Epithelial cell of prostate (primary cell): ENCODE results near the gene FOXA2.
"Not testable (repeated sequence)": the region's sequence is repeated elsewhere in the genome, so short reads cannot be mapped to it uniquely, and the experiment has no call there.

Source experiments
- DNase-seq: peaks from one replicate; pipeline ENCODE4 v3.0.0-alpha.2; 2011; ENCODE audit warnings: low read depth, low spot score
- H3K27ac ChIP-seq: fragments of 450-650 bp; 2 replicates; pipeline ENCODE4 v1.5.1; 2017; ENCODE audit warnings: mild to moderate bottlenecking

Gene FOXA2

DNA sequence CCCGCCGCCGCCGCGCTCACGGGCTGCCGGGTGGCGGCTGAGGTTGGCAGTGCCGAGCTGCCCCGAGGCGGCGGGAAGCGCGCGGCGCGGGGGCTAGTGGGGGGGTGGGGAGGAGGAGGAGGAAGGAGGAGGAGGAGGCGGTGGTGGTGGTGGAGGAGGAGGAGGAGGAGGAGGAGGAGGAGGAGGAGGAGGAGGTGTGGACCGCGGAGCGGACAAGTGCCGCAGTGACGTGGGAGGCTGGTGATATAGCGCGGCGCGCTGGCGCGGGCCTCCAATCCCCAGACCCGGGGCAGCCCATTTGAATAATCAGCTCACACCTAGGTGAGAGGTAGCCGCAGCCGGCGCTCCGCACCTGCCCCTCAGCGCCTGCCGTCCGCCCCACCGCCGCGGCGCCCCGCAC is at the start of gene FOXA2:
TSS of gene FOXA2 (minus strand) at position 51 of the 400 bp plus-strand sequence. CDS start 294 bp downstream, outside the sequence.
- DNase-seq = no peak
- peak within 1 kb of the TSS; percentile 64 for H3K27ac ChIP-seq

DNA sequence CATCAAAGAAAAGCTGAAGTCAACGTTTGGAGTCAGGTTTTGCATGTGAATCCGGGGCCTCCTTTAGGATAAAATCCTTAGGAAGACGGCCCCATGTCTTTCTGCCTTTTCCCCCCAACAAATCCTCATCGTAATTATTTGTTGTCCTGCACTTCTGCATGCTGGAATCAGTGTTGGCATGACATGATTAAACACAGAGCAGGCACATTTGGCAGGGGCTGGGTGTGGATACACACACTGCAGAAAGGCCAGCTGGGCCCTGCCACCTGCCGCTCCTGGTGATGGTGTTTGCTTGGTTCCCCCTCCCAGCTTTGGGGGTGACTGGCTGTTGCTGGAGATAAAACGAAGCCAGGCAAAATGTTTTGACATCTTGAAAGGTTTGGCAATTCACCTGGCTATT is 46.3 kb upstream of the FOXA2 start:
- no peak for DNase-seq
- no peak overlapping the region for H3K27ac ChIP-seq

DNA sequence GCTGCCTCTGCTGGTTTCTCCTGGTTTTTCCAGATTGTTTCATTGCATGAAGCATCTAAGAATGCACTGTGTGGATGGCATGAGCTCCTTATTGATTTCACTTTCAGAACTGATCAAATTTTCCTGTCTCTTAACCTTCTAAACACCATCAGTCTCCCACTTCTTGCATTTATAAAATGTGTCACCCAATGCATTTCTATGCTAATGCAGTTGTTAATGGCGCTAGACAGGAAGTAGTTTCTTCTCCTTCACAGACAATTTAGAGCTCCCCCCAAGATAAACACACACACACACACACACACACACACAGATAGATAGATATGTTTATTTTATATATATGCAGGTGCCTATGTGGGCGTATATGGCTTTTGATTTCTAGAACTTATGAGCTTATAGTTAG is 45.6 kb upstream of the FOXA2 start:
- DNase-seq = no peak
- H3K27ac ChIP-seq = no peak overlapping the region

DNA sequence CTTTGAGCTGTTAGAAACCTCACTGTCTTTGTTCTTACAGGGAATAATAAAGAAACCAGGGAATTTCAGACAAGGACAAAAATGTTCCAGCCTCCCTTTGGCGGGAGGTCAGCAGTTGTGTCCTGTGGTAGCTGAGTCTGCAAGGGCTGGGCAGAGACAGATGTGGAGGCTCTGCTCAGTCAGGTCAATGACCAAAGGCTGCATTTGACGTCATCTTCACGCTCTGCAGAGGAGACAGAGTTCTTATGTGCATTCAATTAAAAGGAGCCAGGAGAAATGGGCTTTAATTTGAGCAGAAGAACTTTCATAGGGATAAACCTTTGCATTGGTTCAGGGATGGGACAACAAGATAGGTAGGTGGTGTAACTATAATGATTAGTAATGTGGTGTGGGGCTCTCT is 45.1 kb upstream of the FOXA2 start:
- DNase-seq = no peak
- H3K27ac ChIP-seq = no peak overlapping the region

DNA sequence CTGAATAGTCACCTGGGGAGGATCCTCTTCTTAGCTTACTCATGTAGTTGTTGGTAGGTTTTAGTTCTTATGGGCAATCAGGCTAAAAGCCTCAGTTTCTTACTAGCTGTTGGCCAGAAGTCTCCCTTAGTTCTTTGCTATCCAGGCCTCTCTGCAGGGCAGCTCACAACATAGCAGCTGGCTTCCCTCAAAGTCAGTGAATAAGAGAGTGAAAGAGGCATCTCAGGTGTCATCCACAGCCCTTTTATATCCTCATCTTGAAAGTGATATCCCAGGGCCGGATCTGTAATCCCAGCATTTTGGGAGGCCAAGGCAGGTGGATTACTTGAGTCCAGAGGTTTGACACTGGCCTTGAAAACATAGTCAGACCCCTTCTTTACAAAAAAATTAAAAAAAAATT is 42.1 kb upstream of the FOXA2 start:
- no peak for DNase-seq
- no peak overlapping the region for H3K27ac ChIP-seq

DNA sequence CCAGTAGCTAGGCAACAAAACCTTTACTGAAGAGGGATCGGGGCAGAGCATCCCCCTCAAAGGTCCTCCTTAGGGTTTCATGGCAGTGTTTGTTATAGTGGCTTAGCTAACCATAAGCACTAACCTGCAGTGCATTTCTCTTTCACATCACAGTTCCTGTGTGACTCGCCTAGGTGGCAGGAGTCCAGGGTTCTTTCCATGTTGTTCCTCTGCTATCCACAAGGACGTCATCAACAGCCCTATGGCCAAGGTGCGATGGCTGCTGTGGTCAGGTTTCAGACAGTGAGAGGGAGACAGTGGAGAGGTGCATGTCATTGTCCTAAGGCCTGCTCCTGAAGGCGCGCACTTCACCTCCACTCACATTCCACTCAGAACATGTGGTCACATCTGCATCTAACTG is 38.8 kb upstream of the FOXA2 start:
- H3K27ac ChIP-seq = no peak overlapping the region
- DNase-seq = no peak

DNA sequence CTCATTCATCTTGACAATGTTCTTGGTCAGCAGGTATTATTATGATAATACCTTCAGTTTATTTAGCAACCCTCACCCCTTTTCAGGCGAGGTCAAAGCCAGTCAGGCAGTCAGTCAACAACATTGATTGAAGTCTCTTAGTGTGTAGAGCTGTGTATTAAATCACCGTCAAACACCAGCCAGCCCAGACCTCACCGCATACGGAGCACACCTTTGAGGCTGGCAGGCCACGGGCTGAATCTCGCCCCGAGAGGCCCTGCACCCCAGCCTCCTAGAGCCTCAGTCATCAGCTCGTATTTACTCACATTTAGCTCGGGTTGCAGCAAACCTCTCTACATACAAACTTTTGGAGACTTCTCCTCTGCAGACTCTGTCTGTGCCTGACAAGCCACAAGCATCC is 36.0 kb upstream of the FOXA2 start:
- DNase-seq = no peak
- no peak overlapping the region for H3K27ac ChIP-seq

DNA sequence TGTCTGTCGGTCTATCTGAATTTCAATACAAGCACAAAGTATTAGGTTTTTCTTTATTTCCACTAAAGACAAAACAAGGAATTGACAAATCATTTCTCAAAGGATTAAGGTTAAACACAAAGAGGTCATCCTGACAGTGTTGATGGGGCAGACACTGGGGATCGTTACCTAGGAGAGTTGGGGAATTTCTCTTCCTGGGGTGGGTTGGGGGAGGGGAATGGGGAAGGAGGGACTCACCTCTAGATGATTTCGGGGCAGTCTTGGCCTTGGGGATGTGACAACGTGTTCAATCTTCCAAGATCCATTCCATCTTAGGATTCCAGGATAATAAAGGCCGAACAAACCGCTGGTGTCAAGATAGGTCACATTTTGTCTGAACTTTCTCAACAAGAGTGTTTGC is 35.4 kb upstream of the FOXA2 start:
- no peak for DNase-seq
- H3K27ac ChIP-seq = no peak overlapping the region

DNA sequence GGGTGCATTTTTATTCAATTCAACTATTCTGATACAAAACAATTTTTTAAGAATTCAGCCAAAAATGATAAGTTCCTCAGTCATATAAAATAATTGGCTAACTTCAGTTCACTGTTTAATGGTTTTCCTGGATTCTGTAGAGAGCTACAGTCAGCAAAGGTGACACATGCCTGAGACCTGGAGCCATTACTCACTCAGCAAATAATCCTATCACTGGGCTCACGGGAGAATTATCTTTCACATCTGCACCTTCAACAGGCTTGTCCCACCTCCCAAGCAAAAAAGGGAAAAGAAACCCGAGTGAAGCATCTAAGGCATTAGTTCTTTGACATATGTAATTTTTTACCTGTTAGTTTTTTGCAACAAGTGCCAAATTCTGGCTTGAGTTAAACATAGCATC is 34.9 kb upstream of the FOXA2 start:
- no peak for DNase-seq
- H3K27ac ChIP-seq = no peak overlapping the region

DNA sequence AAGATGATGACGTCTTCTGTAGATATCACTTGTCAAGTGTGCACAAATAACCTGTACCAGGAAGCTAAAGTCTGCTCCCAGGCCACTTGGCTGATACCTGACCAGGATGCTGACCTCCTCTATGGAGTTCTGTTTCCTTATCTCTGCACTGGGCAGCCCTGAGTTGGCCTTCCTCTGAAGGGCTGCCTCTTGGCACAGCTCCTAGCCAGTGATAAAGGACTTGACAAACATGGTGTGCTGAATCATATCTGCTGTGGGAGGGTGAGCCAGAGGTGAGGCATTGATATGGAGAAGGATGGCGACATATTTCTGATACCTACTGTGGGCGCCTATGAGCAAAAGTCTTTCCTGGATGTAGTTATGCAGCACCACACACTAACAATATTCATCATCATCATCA is 32.8 kb upstream of the FOXA2 start:
- DNase-seq = no peak
- no peak overlapping the region for H3K27ac ChIP-seq

DNA sequence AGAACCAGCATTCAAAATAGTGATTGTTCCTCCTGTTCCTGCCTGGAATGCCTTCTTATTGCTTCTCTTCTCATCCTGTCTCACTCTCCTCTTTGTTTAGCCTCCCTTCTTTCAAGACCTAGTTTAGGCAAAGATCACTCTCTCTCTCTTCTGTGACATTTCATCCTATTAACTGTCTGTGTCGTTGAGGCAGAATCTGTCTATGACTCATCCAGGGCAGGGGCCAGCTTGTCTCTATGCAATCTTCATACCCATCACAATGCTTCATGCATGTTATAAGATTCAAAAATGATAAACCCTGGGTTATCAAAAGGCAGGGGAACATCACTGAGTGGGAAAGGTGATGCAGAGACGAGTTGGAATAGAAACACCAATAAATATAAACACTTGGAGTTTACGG is 32.2 kb upstream of the FOXA2 start:
- DNase-seq = no peak

DNA sequence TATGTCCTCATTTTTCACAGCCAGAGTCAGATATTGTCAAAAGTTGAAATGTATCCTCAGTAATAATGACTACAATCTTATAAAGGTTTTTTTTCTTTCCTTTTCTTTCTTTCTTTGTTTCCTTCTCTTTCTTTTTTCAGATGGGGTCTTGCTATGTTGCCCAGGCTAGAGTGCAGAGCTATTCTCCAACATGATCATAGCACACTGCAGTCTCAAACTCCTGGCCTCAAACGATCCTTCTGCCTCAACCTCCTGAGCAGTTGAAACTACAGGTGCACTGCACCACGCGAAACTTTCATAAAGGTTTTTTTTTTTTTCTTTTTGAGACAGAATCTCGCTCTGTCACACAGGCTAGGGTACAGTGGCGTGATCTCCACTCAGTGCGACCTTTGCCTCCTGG is 31.1 kb upstream of the FOXA2 start:
- no peak overlapping the region for H3K27ac ChIP-seq
- no peak for DNase-seq

More for the DNA sequence above, 32.2 kb upstream of the FOXA2 start:
- H3K27ac ChIP-seq = no peak overlapping the region

DNA sequence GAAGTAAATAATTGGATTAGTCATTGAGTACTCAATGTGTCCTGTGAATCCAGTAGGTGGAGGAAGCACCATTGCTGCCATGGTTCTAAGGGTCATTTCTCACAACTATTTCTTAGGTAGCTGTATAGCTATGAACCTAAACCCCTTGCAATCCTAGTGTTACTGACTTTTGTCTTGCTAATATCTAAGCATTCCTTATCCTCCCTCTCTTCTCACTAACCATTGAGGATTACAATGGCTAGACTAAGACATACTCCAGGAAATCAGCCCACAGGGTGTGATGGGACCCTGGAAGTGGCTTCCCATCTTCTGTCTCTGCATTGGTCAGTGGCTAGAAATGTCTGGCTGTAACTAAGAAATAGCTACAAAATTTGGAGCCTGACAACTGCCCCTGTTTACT is 27.3 kb upstream of the FOXA2 start:
- no peak overlapping the region for H3K27ac ChIP-seq
- no peak for DNase-seq

DNA sequence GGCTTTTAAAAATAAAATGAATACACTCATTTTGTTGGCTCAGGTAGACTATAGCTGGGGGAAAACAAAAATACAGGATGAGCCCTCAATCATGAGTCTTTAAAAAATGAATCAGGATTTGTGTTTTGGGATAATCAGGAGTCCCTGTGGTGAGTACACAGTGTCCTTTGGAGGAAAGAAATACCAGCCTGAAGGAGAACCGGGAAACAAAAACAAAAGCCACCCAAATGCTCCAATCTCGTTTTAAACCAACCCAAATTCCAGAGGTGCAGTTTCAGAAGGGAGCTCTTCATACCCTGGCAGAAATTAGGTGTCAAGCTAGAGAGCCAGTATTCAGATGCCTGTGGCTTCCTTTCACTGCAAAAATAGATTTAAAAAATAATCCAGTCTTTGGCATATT is 23.3 kb upstream of the FOXA2 start:
- DNase-seq = no peak
- H3K27ac ChIP-seq = no peak overlapping the region

DNA sequence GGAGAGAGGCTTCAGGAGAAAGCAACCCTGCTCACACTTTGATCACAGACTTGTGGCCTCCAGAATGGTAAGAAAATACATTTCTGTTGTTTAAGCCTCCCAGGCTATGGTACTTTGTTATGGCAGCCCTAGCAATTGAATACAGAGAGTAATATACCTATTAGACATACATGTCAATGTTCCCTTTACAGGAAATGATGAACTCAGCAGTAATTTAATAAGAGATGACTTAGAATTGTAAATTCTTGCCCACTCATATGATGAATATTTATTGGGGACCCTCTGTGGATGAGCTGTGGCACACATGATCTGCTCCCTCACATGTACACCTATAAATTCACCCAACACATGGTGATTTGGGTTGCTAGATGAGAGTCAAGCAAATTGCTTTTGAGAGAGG is 20.4 kb upstream of the FOXA2 start:
- no peak overlapping the region for H3K27ac ChIP-seq
- DNase-seq = no peak

DNA sequence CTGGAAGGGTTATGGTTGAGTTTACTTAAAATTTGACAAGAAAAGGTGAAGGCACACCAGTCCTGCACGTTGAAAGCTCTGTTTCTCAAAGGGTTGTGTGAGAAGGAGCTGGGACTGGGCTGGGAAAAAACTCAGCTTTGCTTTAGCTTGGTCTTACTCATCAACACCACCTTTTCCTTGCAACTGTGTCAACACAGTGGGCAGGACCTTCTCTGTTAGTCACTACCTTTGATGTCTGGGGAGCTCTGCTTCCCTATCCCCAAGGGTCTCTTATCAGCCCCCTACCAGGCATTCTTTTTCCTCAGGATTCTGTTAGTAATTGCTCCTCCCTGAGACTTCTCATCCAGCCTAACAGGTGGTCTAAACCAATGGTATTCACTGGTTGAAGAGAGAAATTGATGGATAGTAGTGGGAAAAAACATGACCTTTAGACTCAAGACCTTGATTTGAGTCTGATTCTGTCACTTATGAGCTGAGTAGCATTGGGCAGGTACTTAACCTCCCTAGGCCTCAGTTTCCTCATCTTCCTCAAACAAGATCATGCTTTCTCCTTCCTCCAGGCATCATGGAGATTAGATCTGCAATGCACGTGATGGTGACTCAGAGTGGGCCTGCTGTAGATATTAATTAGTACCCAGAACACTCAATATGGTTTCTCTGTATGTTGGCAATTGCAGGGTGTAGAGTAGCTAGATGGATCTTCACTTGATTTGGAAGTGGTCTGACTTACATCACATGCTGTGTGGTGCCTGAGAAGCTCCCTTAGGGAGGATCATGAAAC is 17.2 kb upstream of the FOXA2 start:
- DNase-seq = no peak
- no peak overlapping the region for H3K27ac ChIP-seq

DNA sequence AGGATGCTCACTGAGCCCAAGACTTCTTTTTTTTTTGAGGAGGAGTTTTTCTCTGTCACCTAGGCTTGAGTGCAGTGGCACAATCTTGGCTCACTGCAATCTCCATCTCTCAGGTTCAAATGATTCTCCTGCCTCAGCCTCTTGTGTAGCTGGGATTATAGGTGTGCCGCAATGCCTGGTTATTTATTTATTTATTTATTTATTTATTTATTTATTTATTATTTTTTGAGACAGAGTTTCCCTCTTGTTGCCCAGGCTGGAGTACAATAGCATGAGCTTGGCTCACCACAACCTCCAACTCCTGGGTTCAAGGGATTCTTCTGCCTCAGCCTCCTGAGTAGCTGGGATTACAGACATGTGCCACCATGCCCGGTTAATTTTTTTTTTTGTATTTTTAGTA is 14.9 kb upstream of the FOXA2 start:
- H3K27ac ChIP-seq, DNase-seq: not testable (repeated sequence)

DNA sequence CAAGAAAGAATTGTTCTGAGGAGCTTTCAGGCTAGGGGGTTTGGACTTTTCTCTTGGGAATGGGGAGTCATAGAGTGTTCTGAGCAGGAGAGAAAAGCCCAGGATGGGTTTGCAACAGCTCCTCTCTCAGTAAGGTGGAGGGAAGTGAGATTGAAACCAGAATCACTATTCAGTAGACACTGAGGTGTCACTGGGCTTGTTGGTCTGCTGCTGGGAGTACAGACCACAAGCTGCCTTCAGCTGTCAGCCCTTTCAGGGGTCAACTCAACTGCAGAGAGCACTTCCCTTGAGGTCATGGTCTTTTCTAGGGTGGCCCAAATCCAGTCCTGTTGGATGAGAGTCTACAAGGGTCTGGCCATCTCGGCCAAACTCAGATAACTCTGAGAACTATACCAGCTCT is 12.9 kb upstream of the FOXA2 start:
- DNase-seq = no peak
- H3K27ac ChIP-seq = no peak overlapping the region

DNA sequence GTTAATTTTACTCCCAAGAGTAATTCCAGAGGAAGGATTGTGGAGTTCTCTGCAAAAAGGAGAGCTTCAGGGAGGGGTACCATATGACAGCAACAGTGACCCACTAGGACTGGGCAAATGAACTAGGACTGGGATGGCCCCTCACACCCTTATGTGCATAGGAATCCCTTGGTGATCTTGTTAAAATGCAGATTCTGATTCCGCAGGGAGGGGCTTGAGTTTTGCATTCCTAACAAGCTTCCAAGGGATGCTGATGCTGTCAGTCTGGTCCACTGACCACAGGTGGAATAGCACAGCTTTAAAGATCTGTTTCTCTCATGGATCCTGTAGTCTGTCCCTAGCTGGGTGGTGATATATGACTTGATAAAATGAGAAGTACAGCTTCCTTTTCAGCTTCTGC is 6.3 kb upstream of the FOXA2 start:
- H3K27ac ChIP-seq = no peak overlapping the region
- DNase-seq = no peak

DNA sequence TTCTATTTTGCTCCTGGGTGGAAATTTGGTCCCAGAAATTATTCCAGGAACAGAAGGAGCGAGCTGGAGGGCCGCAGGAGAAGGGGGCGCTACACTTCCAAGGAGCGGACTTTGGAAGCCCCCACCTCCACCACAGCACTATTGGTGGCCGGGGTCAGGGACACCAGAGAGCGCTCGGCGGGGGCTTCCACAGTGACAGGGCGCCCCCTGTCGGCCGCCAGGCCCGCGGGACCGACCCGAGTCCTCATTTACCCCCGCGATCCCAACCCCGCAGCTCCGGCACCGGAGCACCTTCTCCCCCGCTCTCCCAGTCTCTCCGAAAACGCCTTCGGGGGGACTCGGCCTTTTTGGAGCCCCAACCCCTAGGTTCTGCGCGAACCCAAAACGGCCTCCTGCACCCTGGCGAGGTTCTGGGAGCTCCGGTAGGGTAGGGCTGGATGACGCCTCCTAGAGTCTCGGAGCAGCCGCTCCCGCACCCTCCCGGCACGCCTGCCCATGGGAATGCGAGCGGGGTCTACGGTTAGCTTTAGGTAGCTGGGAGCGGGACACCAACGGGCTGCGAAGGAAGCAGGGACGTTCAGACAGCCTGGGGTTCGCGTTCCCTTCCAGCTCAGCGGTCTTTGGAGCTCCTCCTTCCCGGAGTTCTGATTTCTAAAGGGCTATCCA is 2.4 kb upstream of the FOXA2 start:
- no peak for DNase-seq
- H3K27ac ChIP-seq = no peak overlapping the region

DNA sequence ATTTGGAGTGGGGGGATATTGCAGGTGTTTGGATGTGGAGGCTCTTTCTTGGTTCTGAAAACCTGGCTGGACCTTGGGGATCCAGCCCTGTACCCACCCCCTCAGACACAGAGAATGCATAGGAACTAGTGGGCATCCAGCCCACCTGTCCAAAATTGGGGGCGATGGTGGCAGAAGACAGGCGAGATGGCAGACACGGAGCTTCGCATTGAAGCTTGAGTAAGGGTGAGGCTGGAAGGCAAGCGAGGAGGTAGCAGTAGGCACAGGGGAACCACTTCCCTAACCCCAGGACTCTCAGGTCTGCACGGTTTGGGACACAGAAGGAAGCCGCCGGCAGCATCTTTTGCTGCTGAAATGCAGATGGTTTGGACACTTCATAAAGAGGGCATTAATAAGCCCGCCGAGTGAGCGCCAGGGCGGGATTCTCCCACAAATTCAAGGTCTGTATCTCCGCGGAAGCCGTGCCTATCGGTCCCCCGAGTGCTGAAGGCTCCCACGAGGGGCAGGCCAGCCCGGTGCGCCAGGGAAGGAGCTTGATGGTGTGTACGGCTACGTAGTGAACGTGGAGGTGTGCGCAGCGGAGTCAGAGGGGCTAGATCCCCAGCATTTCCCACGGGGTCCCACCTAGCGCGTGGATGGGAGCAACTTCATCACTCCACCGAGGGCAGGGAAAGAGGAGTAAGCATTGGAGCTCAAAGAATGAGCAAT is 1.6 kb upstream of the FOXA2 start:
- peak overlapping the region; percentile 64 for H3K27ac ChIP-seq
- DNase-seq = no peak
